Posterior vena cava (tissue), 2 donors: Measurements from ENCODE around the gene RPGRIP1L. TPM values are rescaled to one million over a fixed set of nuclear protein-coding genes. Genes with fewer than 3 reads are reported as not detected.
"Not testable (repeated sequence)": the region's sequence is repeated elsewhere in the genome, so short reads cannot be mapped to it uniquely, and the experiment has no call there.

Experiments
- DNase-seq: peaks from one replicate; pipeline ENCODE4 v3.0.0-alpha.2; 2020; ENCODE audit warnings: low spot score
- intact Hi-C, 2 donors: fragments of 100-400 bp; cut with DNase I; formaldehyde crosslinking; loops; one replicate each; pipeline versions ENCODE4 v1.14.1 to v1.14.2; 2022 to 2023
- total RNA-seq, 2 donors: library from RNA; stranded (reverse); fragmentation: NEBNext Ultra II Directional; extraction: Animal tissue kit (Norgen Biotek cat#: 25700); gene quantifications; one replicate each; pipeline ENCODE4 v1.2.1, GENCODE V29; 2021
- donor health status: DM: yes; HTN: yes; CAD: no.
- donor health status: DM: yes; HTN: yes; CAD: no.

Gene RPGRIP1L
- total RNA-seq, 2 donors from 2014 or later: 6.6 to 6.8 TPM

DNA sequence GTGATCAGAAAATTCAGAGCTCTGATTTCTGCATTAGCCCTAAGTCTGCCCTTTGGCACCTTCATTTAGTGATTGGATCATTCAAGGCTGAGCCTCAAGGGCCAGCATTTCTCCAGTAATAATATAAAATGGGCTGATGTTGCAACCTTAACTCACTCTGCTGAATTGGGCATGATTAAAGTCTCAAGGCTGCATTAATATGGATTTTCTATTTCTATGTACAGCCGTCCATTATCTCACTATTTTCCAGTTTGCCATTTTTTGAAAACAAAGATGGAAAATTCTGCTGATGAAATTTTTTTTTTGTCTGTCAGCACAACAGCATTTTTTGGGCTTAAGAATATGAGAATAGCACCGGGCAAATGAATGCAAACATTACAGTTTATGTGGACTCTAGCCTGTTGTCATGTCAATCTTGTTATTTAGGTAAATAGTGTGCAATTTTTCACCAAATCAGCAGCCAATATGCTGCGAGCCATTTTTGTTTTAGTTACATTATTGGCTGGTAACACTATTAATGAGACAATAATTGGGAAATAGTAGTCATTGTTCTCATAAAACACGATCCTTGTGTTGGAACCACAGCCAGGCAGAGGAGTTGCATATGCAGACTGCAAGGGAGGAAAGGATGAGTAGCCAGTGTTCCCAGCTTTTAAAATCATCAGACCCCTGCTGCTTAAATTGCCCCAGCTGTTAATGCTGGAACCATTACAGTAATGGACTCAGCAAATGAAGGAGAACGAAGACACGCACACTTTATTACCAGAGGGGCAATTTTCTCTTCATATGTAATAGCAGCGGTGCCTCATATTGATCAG lies 10.8 kb upstream of the RPGRIP1L start:
- no peak for DNase-seq
- intact Hi-C loops: no loop called here

DNA sequence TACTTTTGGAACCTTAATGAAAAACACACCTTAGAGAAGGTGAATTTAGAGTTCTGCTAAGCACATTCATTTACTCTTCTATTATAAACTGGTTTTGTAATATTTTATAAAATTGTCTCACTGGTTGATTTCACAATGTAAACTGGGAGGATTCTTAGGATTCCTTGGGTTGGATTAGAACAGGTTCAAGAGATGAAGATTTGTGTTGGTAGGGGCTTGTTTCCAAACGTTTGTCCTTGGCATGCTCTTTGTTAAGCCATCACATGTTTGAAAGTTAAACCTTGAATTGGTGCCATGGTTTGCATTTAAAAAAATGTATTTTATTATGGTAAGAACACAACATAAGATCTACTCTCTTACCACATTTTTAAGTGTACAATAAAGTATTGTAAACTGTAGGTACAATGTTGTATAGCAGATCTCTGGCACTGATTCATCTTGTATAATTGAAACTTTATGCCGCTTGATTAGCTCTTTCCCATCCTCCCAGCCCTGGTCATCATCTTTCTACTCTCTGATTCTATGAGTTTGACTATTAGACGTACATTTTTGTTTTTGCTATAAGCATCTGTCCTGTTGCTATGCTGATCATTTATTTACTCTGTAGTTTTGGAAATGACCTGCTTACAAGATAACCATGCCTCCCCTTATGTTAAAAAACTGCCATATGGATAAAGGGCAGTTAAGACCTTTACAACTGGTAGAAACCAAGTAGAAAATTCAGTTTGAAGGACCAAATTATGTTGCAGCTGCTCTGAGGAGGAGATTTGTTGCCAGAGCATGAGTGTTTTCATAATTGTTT lies 9.9 kb upstream of the RPGRIP1L start:
- intact Hi-C loops: no loop called here
- DNase-seq: no peak

DNA sequence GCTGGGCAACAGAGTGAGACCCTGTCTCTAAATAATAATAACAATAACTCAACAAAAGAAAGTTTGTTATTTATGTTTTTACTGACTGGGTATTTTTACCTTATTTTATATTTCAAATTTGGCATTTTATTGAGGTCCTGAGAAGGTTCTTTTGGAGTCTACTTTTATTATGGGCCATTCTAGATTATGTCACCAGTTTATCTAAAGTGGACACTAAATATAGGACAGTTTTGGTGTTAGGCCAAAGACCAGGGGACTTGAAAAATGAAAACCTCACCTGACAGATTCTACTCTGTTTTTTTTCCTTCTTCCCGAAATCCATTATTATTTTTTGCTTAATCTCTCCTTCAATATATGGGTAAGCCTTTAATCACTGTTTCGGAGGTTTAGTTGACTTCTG lies 8.4 kb upstream of the RPGRIP1L start:
- no peak for DNase-seq
- intact Hi-C loops: no loop called here

DNA sequence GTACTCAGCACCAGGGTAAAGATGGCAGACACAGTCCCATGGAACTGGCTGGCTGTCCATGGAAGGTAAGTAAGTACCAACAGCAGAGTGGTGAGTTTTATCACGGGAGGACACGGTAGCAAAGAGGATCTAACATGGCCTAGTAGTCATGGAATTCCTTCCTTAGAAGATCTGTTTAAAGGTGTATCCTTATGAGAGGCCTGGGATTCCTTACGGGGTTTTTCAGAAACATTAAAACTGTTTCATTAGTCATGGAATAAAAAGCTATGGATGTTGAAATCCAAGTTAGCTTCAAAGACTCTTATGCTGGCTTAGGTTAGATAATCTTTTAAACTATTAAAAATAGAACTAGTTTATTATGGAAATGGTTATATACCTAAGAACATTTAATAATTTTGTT lies 7.7 kb upstream of the RPGRIP1L start:
- intact Hi-C loops: no loop called here

DNA sequence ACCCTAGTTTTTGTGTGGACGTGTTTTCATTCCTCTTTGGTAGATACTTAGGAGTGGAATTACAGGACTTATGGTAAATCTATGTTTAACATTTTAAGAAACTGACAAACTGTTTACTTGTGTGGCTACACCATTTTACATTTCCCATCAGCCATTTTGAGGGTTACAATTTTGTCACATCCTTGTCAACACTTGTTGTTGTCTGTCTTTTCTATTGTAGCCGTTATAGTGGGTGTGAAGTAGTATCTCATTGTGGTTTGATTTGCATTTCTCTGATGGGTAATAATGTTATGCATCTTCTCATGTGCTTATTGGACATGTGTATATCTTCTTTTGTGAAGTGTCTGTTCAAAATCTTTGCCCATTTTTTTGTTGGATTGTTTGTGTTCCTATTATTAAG lies 4.8 kb upstream of the RPGRIP1L start:
- DNase-seq: no peak

More for the DNA sequence above, 7.7 kb upstream of the RPGRIP1L start:
- DNase-seq: no peak

DNA sequence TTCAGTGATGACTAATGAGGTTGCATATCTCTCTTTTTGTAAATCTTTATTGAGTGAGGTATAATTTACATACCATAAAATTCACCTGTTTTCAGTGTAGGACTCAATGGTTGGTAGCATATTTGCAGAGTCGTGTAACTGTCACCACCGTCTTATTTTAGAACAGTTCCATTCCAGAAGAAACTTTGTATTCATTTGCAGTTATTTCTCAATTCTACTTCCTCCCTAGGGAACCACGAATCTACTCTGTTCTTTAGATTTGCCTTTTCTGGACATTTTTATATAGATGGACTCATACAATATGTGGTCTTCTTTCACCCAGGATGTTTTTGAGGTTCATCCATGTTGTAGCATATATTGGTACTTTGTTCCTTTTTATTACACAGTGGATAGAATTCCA lies 4.0 kb upstream of the RPGRIP1L start:
- no peak for DNase-seq
- intact Hi-C loops: no loop called here

More for the DNA sequence above, 4.8 kb upstream of the RPGRIP1L start:
- intact Hi-C loops: no loop called here

DNA sequence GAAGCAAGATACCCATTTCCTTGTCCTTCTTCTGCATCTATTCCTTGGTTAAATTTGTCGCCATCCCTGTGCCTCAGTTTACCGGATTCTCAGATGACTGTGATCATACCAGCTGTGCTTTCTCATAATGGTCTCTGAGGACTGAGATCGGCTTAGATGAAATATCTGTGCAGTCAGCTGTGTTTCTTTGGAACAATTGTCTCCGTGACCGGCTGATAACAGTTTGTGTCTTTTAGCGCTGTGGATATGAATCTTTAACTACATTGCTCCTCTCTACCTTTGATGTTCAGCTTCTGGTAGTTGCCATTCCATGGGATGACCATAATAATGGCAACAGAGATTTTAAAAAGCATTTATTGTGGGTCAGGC lies 770 bp upstream of the RPGRIP1L start:
- DNase-seq: no peak
- intact Hi-C loops: no loop called here

DNA sequence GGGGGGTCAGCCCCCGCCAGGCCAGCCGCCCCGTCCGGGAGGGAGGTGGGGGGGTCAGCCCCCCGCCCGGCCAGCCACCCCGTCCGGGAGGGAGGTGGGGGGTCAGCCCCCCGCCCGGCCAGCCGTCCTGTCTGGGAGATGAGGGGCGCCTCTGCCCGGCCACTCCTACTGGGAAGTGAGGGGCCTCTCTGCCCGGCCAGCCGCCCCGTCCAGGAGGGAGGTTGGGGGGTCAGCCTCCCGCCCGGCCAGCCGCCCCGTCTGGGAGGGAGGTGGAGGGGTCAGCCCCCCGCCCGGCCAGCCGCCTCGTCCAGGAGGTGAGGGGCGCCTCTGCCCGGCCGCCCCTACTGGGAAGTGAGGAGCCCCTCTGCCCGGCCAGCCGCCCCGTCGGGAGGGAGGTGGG lies 5.4 kb downstream of the RPGRIP1L start:
- intact Hi-C loops, DNase-seq: not testable (repeated sequence)

DNA sequence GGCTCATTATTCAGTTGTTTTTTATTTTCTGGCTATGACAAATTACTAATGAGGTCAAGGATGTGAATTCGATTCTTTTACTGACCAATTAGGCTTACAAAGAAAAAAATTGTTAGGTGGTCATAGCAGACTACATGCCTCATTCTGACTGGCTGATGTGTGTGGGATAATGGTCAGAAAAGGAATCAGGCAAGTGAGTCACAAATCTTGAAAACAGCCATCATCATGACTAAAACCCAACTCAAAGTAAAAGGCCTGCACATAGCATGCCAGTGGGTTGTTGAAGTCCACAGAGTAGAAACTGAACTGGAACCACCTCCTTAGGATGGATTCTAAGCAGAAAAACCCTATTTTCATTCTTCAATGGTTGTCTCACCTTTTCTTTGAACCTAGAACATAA lies 8.6 kb downstream of the RPGRIP1L start:
- intact Hi-C loops: no loop called here

DNA sequence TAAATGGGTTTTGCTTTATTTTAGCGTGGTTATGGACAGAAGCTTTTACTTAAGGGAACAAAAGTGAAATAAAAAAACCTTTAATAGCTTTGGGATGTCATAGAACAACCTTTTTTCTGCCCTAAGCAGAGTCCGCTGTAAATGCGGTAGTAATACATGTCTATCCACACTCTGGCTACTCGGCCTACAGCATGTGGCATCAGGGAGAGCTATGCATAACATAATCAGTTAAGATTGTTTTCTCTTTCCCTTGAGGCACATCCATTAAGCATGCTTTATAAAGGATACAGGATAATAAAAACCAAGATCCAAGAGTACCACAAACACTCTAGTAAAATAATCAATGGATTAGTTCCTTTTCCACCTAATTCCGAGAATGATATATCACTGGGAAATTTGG lies 10.3 kb downstream of the RPGRIP1L start:
- intact Hi-C loops: no loop called here
- no peak for DNase-seq

More for the DNA sequence above, 8.6 kb downstream of the RPGRIP1L start:
- DNase-seq: no peak

DNA sequence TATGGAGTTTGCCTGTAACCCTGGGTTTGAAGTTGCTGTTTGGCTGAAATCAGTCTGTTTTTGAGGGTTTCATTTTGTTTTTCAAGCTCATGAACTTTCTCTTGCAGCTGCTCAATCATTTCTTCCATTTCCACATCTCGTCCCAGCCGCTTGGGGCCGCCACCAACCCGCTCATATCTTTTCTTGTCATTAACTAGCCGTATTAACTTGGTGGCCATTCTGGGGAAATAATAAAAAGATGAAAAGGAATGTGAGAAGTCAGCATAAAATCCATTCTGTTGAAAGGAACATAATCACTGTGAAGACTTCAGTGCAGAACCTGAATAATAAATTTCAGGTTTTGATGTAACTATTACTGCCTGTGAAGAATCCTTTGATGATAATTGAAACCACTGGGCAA lies 11.5 kb downstream of the RPGRIP1L start:
- no peak for DNase-seq
- intact Hi-C loops: no loop called here

DNA sequence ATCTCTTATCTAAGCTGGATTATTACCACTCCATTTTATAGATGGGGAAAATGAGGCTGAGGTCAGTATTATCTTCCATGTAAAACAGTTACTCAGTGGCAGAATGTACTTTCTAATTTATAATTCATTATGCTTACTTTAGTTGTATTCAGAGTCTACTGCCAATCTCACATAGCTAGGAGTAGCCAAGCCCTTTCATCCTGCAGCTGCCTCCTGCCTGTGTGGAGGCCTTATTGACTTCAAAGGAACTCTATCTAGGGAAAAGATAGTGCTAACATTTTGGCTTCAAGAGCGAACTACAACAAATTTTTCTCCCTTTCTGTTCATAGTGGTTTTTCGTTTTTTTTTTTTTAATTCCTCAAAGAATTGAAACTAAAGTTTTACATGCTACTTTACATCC lies 12.9 kb downstream of the RPGRIP1L start:
- DNase-seq: no peak
- intact Hi-C loops: no loop called here

DNA sequence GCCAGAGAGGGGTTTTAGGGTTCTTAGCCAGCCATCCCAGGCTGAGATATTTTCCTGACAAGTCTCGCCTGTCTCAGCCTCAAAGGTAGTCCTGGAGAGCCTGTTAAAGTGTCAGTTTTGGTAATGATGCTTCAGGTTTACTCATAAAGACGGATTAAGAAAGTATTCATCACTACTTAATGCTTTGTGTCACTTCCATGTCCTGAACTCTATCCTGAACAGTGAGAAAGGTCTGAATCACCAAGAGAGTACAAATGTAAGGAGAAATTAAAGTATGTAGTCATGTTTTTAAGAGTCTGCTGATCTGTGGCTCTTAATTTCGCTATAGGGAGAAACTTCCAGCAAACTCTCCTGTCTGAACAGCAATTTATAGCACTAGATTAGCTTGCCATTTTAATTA lies 14.0 kb downstream of the RPGRIP1L start:
- intact Hi-C loops: no loop called here
- no peak for DNase-seq

DNA sequence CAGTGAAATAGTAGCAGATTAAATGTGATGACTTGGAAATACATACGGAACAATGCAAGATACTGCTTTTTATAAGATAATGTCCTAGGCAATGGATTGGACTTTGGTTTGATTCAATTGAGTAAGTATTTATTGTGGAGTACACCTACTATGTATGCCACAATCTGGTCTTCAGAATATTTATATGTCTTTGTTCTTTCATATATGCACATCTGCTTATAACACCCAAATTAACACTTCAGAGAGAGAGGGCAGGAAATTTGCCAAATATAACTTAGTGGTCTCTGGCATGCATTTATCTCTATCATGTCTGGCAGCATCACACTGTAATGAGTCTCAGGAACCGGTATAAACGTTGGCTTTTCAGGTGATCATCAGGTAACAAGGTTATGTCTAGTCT lies 16.9 kb downstream of the RPGRIP1L start:
- DNase-seq: no peak
- intact Hi-C loops: no loop called here

DNA sequence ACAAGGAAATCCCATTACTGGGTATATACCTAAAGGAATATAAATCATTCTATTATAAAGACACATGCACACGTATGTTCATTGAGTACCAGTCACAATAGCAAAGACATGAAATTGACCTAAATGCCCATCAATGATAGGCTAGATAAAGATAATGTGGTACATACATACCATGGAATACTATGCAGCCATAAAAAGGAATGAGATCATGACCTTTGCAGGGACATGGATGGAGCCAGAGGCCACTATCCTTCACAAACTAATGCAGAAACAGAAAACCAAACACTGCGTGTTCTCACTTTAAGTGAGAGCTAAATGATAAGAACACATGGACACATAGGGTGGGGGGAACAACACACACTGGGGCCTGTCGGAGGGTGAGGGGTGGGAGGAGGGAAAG lies 18.3 kb downstream of the RPGRIP1L start:
- intact Hi-C loops, DNase-seq: not testable (repeated sequence)

DNA sequence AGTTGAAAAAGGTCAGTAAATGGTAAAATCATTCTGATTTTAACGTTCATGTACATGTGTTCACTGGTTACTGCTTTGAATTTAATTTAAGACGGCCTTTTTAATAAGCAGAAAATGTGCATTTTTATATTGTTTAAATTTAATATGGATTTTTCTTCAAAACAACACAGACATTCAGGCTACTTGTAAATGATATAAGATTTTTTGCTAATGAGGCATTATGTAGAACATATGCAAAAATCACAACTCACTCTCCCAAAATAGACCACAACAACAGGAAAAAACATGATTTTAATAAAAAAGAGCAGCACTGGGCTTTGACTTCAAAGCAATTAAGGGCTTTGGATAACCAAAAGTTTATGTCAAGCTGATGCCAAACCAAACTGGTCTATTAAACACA lies 22.3 kb downstream of the RPGRIP1L start:
- DNase-seq: no peak
- intact Hi-C loops: no loop called here

DNA sequence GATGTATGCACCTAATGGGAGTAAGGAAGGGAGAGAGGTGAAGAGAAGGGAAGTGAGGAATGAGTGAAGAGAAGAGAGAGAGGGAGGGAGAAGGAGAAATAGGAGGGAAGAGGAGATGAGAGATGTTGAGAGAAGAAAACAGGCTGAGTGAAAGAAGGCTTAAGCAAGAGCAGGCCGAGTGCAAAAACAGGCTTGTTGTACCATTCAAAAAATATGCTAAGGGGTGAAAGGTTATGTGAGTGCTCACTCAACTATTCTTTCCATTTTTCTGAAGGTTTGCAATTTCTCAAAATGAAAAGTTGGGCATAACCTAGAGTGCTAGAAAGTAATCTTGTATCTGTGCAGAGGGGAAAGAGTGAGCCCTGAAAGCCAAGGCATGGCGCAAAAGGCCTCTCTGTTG lies 22.9 kb downstream of the RPGRIP1L start:
- intact Hi-C loops: no loop called here

DNA sequence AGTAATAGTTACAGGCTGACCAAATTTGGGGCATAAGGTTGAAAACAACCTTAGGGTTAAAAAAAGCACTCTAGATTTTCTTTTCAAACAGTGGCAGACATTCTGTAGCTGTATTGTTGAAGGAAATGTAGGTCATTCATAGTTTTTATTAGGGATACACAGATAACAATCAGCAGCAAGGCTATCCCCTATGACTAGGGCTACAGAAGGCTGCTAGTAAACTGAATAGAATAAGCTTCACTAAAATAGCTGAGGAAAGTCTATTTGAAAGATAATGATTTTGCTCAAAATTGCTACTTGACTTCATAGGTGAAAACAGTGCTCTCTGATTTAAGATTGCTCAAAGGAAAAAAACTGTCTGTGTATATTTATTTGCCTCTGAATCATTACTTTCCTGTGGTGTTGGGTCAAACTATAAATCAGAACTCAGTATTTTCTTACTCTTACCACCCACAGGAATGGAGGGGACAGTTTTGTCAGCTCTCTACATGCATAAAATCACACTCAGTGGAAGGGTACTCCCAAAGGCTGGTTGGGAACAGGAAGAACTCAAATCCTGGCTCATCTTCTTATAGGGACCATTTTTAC lies 24.8 kb downstream of the RPGRIP1L start:
- no peak for DNase-seq
- intact Hi-C loops: loop anchor here in 1 of 2 donors (5.0 kb wide), 1 partner anchor 918 kb away; no protein-coding TSS in a partner anchor

More for the DNA sequence above, 22.9 kb downstream of the RPGRIP1L start:
- DNase-seq: no peak

DNA sequence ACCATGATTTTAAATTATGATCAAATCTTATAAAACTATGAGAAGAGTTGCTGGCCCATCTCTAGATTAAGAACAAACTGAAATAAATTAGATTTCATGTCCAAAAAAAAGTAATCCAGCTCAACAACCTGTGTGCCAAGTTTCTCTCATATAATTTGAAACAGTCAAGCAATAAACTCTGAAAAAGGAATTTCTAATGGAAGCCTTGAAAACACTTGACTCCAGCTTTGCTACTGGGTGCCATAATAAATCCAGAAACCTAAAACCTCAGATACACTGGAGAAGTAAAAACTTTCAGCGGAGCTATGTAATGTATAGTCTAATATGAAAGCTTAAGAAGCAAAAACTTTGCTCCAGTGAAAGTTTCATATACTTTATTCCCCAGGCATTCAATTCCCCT lies 25.5 kb downstream of the RPGRIP1L start:
- no peak for DNase-seq
- intact Hi-C loops: loop anchor here in 1 of 2 donors (5.0 kb wide), 1 partner anchor 919 kb away; no protein-coding TSS in a partner anchor

DNA sequence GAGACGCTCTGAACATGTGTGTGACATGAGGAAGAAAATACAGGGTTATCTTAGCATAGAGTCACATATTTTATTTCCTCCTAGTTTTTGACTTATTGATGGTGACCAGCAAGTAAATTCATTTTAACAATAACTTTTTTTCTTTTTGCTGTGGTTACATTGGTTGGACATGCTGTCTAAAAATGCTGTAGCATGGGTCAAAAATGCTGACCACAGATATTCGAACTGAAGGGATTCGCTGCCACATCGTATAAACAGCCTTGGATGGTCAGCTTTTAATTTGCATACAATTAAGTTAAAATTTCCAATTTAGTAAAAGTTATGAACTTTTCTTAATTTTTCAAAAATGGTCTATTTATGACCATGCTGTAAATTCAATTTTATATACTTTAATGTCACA lies 30.5 kb downstream of the RPGRIP1L start:
- intact Hi-C loops: no loop called here

More for the DNA sequence above, 30.5 kb downstream of the RPGRIP1L start:
- DNase-seq: no peak
